Panc1 (cell line): Measurements from ENCODE around the gene S100A5. TPM values are rescaled to one million over a fixed set of nuclear protein-coding genes. Genes with fewer than 3 reads are reported as not detected.

Source experiments
- ATAC-seq: fragments of 200-7000 bp; cut with Tn5 transposase; 2 replicates; pipeline ENCODE4 v1.9.1; 2020; ENCODE audit warnings: mild to moderate bottlenecking, moderate library complexity
- BruUV-seq: library from RNA; stranded (reverse); fragments of 400-500 nt; replicated peaks from 2 replicates; lab custom pipeline; 2021; lab: Mats Ljungman, UMichigan
- CTCF ChIA-PET: fragments of 300-600 bp; sonication (Branson Sonifier 250); formaldehyde crosslinking; loops from one replicate; lab custom pipeline; 2022; ENCODE audit warnings: antibody characterized with exemption; lab: Charles Lee
- POLR2A ChIA-PET: fragments of 300-600 bp; sonication (Branson Sonifier 250); formaldehyde crosslinking; loops from one replicate; lab custom pipeline; 2022; ENCODE audit warnings: antibody characterized with exemption; lab: Charles Lee
- DNase-seq: peaks from one replicate; pipeline ENCODE4 v3.0.0-alpha.2; 2010; ENCODE audit warnings: low read depth, low spot score
- H3K27ac ChIP-seq: 2 replicates; pipeline ENCODE4 v1.5.1; 2011; ENCODE audit warnings: mild to moderate bottlenecking, low read length, inconsistent platforms
- H3K27me3 ChIP-seq: fragments of 200-500 bp; sonication (Bioruptor generic); 2 replicates; pipeline ENCODE4 v1.6.0; 2014; ENCODE audit warnings: low read length, inconsistent platforms; ENCODE audit not compliant: control insufficient read depth, insufficient read depth
- H3K36me3 ChIP-seq: fragments of 200-500 bp; sonication (Bioruptor generic); 2 replicates; pipeline ENCODE4 v1.5.1; 2014; ENCODE audit warnings: inconsistent platforms, mild to moderate bottlenecking, low read length, moderate library complexity; ENCODE audit not compliant: control insufficient read depth, insufficient read depth
- H3K4me1 ChIP-seq: 2 replicates; pipeline ENCODE4 v1.5.1; 2011; ENCODE audit warnings: inconsistent platforms, mild to moderate bottlenecking, low read length, moderate library complexity; ENCODE audit not compliant: control insufficient read depth, insufficient read depth
- H3K4me3 ChIP-seq, 2 experiments: 2 replicates each; pipeline ENCODE4 v1.5.1; 2011 to 2012; ENCODE audit warnings: low read depth in 2 of 2, low read length in 2 of 2, mild to moderate bottlenecking in 2 of 2, inconsistent platforms in 1 of 2, moderate library complexity in 1 of 2
- H3K9me3 ChIP-seq: fragments of 200-500 bp; sonication (Bioruptor generic); 2 replicates; pipeline ENCODE4 v1.5.1; 2014; ENCODE audit warnings: low read depth, mild to moderate bottlenecking, inconsistent platforms, low read length, moderate library complexity; ENCODE audit not compliant: control insufficient read depth, insufficient read depth
- POLR2AphosphoS5 ChIP-seq: IDR thresholded peaks from 2 replicates; pipeline ENCODE4 v1.6.1; 2012; ENCODE audit warnings: mild to moderate bottlenecking, low read depth, low read length, moderate library complexity
- SIN3A ChIP-seq: IDR thresholded peaks from 2 replicates; pipeline ENCODE4 v1.6.1; 2012; ENCODE audit warnings: low read depth, mild to moderate bottlenecking, low read length, moderate library complexity, borderline replicate concordance; ENCODE audit not compliant: insufficient read depth
- TCF7L2 ChIP-seq: IDR thresholded peaks from 2 replicates; pipeline ENCODE4 v1.6.1; 2011; ENCODE audit warnings: mild to moderate bottlenecking, low read depth, low read length, inconsistent platforms
- in situ Hi-C: cut with HindIII; loops from 2 replicates; pipeline ENCODE4 v1.10.0; 2016; ENCODE audit warnings: low sequenced_read_pairs, low pct_unique_long_range_greater_than_20kb
- intact Hi-C: fragments of 100-400 bp; cut with micrococcal nuclease; formaldehyde crosslinking; loops from one replicate; pipeline ENCODE4 v1.10.0; 2022; ENCODE audit not compliant: unreplicated experiment
- total RNA-seq: library from RNA; stranded (reverse); gene quantifications from one replicate; pipeline ENCODE4 v1.2.1, GENCODE V29; 2021; ENCODE audit not compliant: unreplicated experiment
- TF ChIP-seq, protein P1 (sequence below), 2 experiments: IDR thresholded peaks; 2 replicates each; pipeline ENCODE4 v1.6.1; 2011 to 2012; ENCODE audit warnings: low read depth in 2 of 2, control low read depth in 1 of 2, low read length in 1 of 2, mild to moderate bottlenecking in 1 of 2, moderate library complexity in 1 of 2; ENCODE audit not compliant: insufficient read depth in 1 of 2
- TF ChIP-seq, protein P2 (sequence below): fragments of 450-650 bp; IDR thresholded peaks from 2 replicates; pipeline ENCODE4 v1.5.1; 2017; ENCODE audit warnings: mild to moderate bottlenecking

The S100A5 gene
- total RNA-seq, 1 experiment from 2014 or later = 0.72 TPM

DNA sequence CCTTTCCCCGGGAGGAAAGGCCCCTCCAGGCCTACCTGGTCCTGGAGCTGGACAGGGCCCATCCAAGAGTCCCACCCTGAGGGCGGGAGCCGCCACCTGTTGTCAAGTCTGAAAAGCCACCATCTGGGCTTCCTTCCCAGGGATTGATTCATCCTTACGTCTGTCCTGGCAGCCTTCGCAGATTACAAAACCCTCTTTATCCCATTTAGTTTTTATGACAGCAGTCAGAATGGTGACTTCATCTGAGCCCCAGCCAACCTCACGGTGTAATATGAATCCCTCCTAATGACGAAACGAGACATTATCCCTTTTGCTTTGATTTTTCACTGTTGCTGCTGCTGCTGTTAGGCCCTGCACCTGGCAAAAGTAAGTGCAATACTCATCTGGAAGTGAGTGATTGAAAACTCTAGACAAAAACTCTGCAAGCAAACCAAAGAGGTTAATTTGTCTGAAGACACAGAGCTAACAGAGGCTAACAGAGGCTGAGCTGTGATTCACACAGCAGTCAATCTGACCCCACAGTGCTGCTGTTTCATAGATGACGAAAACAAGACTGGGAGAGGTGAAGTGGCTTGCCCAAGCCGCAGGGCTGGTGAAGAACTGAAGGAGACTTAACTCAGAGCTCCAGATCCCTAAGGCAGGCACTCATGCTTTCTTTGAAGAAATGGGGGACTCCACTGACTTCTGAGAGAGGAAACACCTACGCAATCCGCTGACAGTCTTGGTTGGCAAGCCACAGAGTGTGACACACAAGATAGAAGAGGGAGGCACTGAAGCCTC lies 50.3 kb downstream of the S100A5 start:
- Histone ChIP-seq H3K36me3 (no peaks in the 10 kb centered on the region), H3K27ac (peak overlapping the region; percentile 52), H3K4me1 (peaks cover 15% of the 10 kb centered on the region), H3K9me3 (no peaks in the 10 kb centered on the region), H3K4me3 (peak overlapping the region in 1 of 2 experiments; percentile 12; a peak in 1 of 4 replicates), H3K27me3 (no peaks in the 10 kb centered on the region)
- BruUV-seq = no TSS peak
- POLR2A ChIA-PET = no interaction called here
- intact Hi-C loops = loop anchor here (10.0 kb wide), 1 partner anchor 86 kb away; no protein-coding TSS in a partner anchor
- in situ Hi-C loops = loop anchor here (10.0 kb wide), 1 partner anchor 136 kb away; the partner anchor contains the start of gene S100A9
- DNase-seq (peak; percentile 93), ATAC-seq (peak; percentile 89)
- CTCF ChIA-PET = interaction anchor here (1.0 to 1.1 kb wide), 2 partner anchors 135 to 137 kb away, joined by 3 to 4 read pairs; no protein-coding TSS in a partner anchor
- TF ChIP-seq, protein P1, sequence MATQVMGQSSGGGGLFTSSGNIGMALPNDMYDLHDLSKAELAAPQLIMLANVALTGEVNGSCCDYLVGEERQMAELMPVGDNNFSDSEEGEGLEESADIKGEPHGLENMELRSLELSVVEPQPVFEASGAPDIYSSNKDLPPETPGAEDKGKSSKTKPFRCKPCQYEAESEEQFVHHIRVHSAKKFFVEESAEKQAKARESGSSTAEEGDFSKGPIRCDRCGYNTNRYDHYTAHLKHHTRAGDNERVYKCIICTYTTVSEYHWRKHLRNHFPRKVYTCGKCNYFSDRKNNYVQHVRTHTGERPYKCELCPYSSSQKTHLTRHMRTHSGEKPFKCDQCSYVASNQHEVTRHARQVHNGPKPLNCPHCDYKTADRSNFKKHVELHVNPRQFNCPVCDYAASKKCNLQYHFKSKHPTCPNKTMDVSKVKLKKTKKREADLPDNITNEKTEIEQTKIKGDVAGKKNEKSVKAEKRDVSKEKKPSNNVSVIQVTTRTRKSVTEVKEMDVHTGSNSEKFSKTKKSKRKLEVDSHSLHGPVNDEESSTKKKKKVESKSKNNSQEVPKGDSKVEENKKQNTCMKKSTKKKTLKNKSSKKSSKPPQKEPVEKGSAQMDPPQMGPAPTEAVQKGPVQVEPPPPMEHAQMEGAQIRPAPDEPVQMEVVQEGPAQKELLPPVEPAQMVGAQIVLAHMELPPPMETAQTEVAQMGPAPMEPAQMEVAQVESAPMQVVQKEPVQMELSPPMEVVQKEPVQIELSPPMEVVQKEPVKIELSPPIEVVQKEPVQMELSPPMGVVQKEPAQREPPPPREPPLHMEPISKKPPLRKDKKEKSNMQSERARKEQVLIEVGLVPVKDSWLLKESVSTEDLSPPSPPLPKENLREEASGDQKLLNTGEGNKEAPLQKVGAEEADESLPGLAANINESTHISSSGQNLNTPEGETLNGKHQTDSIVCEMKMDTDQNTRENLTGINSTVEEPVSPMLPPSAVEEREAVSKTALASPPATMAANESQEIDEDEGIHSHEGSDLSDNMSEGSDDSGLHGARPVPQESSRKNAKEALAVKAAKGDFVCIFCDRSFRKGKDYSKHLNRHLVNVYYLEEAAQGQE (IDR thresholded peaks at IDR 0.05; ENCODE audit: insufficient read depth in 1 of 2, low read depth in 2 of 2, low read length in 1 of 2) = no peak
- TF ChIP-seq, protein P2, sequence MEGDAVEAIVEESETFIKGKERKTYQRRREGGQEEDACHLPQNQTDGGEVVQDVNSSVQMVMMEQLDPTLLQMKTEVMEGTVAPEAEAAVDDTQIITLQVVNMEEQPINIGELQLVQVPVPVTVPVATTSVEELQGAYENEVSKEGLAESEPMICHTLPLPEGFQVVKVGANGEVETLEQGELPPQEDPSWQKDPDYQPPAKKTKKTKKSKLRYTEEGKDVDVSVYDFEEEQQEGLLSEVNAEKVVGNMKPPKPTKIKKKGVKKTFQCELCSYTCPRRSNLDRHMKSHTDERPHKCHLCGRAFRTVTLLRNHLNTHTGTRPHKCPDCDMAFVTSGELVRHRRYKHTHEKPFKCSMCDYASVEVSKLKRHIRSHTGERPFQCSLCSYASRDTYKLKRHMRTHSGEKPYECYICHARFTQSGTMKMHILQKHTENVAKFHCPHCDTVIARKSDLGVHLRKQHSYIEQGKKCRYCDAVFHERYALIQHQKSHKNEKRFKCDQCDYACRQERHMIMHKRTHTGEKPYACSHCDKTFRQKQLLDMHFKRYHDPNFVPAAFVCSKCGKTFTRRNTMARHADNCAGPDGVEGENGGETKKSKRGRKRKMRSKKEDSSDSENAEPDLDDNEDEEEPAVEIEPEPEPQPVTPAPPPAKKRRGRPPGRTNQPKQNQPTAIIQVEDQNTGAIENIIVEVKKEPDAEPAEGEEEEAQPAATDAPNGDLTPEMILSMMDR = no peak
- no peak for TF ChIP-seq TCF7L2
- TF ChIP-seq POLR2AphosphoS5 = no peak
- no peak for TF ChIP-seq SIN3A

DNA sequence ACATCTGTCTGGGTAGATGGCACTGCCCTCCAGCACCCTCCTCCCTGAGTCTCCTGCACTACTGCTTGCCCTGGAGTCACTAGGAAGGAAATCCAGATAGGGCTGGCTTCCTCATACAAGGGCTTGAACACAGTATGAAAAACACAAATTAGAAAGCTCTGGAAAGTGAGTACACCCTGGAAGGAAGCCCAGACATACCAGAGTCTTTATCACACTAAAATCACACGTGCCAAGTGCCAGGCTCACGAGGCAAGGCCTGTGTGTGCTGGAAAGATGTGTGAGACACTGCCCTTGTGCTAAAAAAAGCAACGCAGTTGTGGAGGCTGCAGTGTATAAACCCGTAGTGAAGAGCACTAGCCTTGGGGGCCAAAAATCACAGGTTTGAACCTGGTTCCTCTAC lies 52.0 kb downstream of the S100A5 start:
- TF ChIP-seq POLR2AphosphoS5 = no peak
- no peak for TF ChIP-seq SIN3A
- TF ChIP-seq, protein P1 (IDR thresholded peaks at IDR 0.05; ENCODE audit: insufficient read depth in 1 of 2, low read depth in 2 of 2, low read length in 1 of 2) = no peak
- intact Hi-C loops (no loop called here), in situ Hi-C loops (no loop called here)
- Histone ChIP-seq H3K9me3 (no peaks in the 10 kb centered on the region), H3K27me3 (no peaks in the 10 kb centered on the region), H3K36me3 (no peaks in the 10 kb centered on the region), H3K4me3 (no peak overlapping the region), H3K4me1 (peaks cover 11% of the 10 kb centered on the region), H3K27ac (no peak overlapping the region; the same call in 1 of the 2 replicates)
- ChIA-PET CTCF (interaction anchor here (1.0 kb wide), 1 partner anchor 135 kb away, joined by 5 read pairs; no protein-coding TSS in a partner anchor), POLR2A (interaction anchor here (0.6 kb wide), 1 partner anchor 45 kb away, joined by 5 read pairs; no protein-coding TSS in a partner anchor)
- no peak for ATAC-seq
- DNase-seq = no peak
- BruUV-seq = no TSS peak
